Measurements from ENCODE around the gene ZBTB46. TPM values are rescaled to one million over a fixed set of nuclear protein-coding genes. Genes with fewer than 3 reads are reported as not detected.

ZBTB46 gene
- polyA plus RNA-seq, 1 experiment, result 2.0 TPM

DNA sequence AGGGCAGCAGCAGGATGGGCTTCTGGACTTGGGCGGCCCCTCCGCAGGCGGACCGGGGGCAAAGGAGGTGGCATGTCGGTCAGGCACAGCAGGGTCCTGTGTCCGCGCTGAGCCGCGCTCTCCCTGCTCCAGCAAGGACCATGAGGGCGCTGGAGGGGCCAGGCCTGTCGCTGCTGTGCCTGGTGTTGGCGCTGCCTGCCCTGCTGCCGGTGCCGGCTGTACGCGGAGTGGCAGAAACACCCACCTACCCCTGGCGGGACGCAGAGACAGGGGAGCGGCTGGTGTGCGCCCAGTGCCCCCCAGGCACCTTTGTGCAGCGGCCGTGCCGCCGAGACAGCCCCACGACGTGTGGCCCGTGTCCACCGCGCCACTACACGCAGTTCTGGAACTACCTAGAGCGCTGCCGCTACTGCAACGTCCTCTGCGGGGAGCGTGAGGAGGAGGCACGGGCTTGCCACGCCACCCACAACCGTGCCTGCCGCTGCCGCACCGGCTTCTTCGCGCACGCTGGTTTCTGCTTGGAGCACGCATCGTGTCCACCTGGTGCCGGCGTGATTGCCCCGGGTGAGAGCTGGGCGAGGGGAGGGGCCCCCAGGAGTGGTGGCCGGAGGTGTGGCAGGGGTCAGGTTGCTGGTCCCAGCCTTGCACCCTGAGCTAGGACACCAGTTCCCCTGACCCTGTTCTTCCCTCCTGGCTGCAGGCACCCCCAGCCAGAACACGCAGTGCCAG, 134.3 kb downstream of the ZBTB46 start, which contains the start of gene TNFRSF6B:
TSS of gene TNFRSF6B (plus strand) at position 25 of the 729 bp plus-strand sequence. CDS start at position 141, 116 bp downstream.
- Histone ChIP-seq H3K27me3 (ENCODE audit: control insufficient read depth, insufficient read depth, low read length) (no peaks in the 10 kb centered on the region), H3K4me3 (ENCODE audit: low read depth, low read length) (peak within 1 kb of the TSS; percentile 36), H3K27ac (ENCODE audit: low read depth, low read length) (no peak within 1 kb of the TSS), H3K9me3 (ENCODE audit: control insufficient read depth, insufficient read depth, low read length) (no peaks in the 10 kb centered on the region; the same call in 1 of the 2 replicates)
- ChIA-PET POLR2A (interaction anchor here (0.6 to 1.5 kb wide), 6 partner anchors 10 to 168 kb away, joined by 3 to 4 read pairs (median 4); partner anchors contain the start of gene TPD52L2), CTCF (no interaction called here)
- TF ChIP-seq, protein P1, sequence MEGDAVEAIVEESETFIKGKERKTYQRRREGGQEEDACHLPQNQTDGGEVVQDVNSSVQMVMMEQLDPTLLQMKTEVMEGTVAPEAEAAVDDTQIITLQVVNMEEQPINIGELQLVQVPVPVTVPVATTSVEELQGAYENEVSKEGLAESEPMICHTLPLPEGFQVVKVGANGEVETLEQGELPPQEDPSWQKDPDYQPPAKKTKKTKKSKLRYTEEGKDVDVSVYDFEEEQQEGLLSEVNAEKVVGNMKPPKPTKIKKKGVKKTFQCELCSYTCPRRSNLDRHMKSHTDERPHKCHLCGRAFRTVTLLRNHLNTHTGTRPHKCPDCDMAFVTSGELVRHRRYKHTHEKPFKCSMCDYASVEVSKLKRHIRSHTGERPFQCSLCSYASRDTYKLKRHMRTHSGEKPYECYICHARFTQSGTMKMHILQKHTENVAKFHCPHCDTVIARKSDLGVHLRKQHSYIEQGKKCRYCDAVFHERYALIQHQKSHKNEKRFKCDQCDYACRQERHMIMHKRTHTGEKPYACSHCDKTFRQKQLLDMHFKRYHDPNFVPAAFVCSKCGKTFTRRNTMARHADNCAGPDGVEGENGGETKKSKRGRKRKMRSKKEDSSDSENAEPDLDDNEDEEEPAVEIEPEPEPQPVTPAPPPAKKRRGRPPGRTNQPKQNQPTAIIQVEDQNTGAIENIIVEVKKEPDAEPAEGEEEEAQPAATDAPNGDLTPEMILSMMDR (IDR thresholded peaks at IDR 0.05; ENCODE audit: low read depth, low read length), result no peak
- no peak for DNase-seq (ENCODE audit: low read depth, low spot score)

DNA sequence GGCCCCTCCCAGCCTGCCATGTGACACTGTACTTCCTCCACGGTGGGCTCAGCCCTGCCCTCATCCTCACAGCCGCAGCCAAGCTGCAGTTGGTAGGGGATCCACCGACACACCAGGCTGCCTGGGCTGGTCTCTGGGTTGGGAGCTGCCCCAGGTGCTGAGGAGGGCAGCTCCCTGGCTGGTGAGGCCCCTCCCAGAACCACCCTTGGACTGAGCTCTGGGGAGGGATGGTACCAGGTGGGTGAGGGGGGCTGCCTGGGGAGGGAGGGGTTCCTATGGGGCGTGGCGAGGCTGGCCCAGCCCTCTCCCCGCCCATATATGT, 134.8 kb downstream of the ZBTB46 start:
- CTCF ChIA-PET, result no interaction called here
- DNase-seq (ENCODE audit: low read depth, low spot score), result no peak
- Histone ChIP-seq H3K9me3 (ENCODE audit: control insufficient read depth, insufficient read depth, low read length) (no peaks in the 10 kb centered on the region; the same call in 1 of the 2 replicates), H3K27ac (ENCODE audit: low read depth, low read length) (no peak overlapping the region), H3K4me3 (ENCODE audit: low read depth, low read length) (peak overlapping the region; percentile 36; the same call in 1 of the 2 replicates), H3K27me3 (ENCODE audit: control insufficient read depth, insufficient read depth, low read length) (no peaks in the 10 kb centered on the region)
- POLR2A ChIA-PET, result interaction anchor here (0.9 to 1.5 kb wide), 2 partner anchors 10 to 44 kb away, joined by 4 read pairs; no protein-coding TSS in a partner anchor
- TF ChIP-seq, protein P1 (IDR thresholded peaks at IDR 0.05; ENCODE audit: low read depth, low read length), result no peak

DNA sequence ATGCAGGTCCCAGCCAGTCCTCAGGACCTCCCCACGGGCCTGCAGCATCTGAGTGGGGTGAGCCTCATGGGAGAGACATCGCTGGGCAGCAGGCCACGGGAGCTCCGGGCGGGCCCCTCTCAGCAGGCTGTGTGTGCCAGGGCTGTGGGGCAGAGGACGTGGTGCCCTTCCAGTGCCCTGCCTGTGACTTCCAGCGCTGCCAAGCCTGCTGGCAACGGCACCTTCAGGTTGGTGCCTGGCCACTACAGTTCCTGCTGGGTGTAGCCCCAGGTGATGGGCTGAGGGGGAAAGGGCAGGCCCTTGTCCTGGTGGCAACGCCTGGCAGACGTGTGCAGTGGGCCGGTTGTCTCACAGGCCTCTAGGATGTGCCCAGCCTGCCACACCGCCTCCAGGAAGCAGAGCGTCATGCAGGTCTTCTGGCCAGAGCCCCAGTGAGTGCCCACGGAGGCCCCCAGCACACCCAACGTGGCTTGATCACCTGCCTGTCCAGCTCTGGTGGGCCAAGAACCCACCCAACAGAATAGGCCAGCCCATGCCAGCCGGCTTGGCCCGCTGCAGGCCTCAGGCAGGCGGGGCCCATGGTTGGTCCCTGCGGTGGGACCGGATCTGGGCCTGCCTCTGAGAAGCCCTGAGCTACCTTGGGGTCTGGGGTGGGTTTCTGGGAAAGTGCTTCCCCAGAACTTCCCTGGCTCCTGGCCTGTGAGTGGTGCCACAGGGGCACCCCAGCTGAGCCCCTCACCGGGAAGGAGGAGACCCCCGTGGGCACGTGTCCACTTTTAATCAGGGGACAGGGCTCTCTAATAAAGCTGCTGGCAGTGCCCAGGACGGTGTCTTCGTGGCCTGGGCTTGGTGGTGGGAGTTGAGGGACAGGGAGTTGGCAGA, 135.4 kb downstream of the ZBTB46 start:
- DNase-seq (ENCODE audit: low read depth, low spot score), result no peak
- H3K27me3 ChIP-seq (ENCODE audit: control insufficient read depth, insufficient read depth, low read length), result no peaks in the 10 kb centered on the region
- no peak overlapping the region for H3K27ac ChIP-seq (ENCODE audit: low read depth, low read length)
- H3K4me3 ChIP-seq (ENCODE audit: low read depth, low read length), result no peak overlapping the region
- POLR2A ChIA-PET, result interaction anchor here (0.7 to 1.5 kb wide), 3 partner anchors 9 to 45 kb away, joined by 3 to 4 read pairs (median 4); no protein-coding TSS in a partner anchor
- no peaks in the 10 kb centered on the region; the same call in 1 of the 2 replicates for H3K9me3 ChIP-seq (ENCODE audit: control insufficient read depth, insufficient read depth, low read length)
- TF ChIP-seq, protein P1 (IDR thresholded peaks at IDR 0.05; ENCODE audit: low read depth, low read length), result no peak
- CTCF ChIA-PET, result no interaction called here

DNA sequence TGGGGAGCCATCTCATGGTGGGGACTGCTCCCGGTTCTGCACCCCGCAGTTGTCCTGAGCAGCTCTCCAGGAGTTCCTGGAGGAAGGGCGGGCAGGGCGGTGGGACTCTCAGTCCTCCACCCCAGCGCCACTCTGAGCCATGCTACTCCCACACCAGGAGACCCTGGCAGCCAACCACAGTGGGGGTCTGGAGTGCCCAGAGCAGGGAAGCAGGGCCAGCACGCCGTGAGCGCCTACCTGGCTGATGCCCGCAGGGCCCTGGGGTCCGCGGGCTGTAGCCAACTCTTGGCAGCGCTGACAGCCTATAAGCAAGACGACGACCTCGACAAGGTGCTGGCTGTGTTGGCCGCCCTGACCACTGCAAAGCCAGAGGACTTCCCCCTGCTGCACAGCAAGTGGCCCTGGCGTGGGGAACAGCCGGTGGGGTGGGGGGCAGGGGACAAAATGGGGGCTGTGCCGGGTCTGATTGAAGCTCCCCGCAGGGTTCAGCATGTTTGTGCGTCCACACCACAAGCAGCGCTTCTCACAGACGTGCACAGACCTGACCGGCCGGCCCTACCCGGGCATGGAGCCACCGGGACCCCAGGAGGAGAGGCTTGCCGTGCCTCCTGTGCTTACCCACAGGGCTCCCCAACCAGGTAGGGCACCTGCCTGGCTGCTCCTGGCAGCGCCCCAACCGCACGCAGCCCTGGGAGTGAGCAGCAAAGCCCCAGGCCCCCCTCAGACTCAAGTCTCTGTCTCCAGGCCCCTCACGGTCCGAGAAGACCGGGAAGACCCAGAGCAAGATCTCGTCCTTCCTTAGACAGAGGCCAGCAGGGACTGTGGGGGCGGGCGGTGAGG, 136.3 kb downstream of the ZBTB46 start:
- Histone ChIP-seq H3K27ac (ENCODE audit: low read depth, low read length) (no peak overlapping the region), H3K4me3 (ENCODE audit: low read depth, low read length) (no peak overlapping the region), H3K9me3 (ENCODE audit: control insufficient read depth, insufficient read depth, low read length) (no peaks in the 10 kb centered on the region; the same call in 1 of the 2 replicates), H3K27me3 (ENCODE audit: control insufficient read depth, insufficient read depth, low read length) (no peaks in the 10 kb centered on the region)
- ChIA-PET POLR2A (interaction anchor here (0.7 to 1.5 kb wide), 2 partner anchors 8 to 12 kb away, joined by 3 to 4 read pairs; no protein-coding TSS in a partner anchor), CTCF (no interaction called here)
- DNase-seq (ENCODE audit: low read depth, low spot score), result no peak
- TF ChIP-seq, protein P1 (IDR thresholded peaks at IDR 0.05; ENCODE audit: low read depth, low read length), result no peak
